Measurements from ENCODE around the gene TTC22. TPM values are rescaled to one million over a fixed set of nuclear protein-coding genes. Genes with fewer than 3 reads are reported as not detected.

TTC22 gene
- total and polyA plus RNA-seq, 2 donors from 2014 or later, result 9.6 to 16.5 TPM

DNA sequence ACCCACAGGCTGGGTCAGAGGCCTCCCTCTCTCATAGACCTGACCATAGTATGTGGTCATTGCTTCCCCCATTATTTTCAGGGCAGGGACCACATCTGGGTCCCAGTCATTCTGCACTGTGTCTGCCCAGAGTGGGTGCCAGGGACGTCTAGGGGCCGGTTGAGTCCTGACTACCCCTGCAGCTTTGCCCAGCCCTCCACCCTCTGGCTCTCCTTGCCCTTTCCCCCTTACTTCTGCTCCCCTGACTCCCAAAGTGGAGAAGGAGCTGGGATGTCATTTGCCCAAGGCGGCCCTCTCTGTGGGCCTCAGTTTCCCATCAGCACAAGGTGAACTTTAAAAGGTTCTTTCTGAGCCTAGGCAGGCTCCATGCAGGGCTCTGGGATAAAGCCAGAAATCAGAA is 4.3 kb upstream of the TTC22 start:
- TF ChIP-seq, protein P1, sequence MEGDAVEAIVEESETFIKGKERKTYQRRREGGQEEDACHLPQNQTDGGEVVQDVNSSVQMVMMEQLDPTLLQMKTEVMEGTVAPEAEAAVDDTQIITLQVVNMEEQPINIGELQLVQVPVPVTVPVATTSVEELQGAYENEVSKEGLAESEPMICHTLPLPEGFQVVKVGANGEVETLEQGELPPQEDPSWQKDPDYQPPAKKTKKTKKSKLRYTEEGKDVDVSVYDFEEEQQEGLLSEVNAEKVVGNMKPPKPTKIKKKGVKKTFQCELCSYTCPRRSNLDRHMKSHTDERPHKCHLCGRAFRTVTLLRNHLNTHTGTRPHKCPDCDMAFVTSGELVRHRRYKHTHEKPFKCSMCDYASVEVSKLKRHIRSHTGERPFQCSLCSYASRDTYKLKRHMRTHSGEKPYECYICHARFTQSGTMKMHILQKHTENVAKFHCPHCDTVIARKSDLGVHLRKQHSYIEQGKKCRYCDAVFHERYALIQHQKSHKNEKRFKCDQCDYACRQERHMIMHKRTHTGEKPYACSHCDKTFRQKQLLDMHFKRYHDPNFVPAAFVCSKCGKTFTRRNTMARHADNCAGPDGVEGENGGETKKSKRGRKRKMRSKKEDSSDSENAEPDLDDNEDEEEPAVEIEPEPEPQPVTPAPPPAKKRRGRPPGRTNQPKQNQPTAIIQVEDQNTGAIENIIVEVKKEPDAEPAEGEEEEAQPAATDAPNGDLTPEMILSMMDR (IDR thresholded peaks at IDR 0.05; ENCODE audit: borderline replicate concordance, extremely low read depth, insufficient read depth), result no peak
- Histone ChIP-seq H3K27ac (ENCODE audit: low read depth in 2 of 2, low read length in 2 of 2) (no peak overlapping the region), H3K4me3 (ENCODE audit: low read length in 3 of 3) (no peak overlapping the region), H3K27me3 (ENCODE audit: control insufficient read depth, insufficient read depth, low read length) (no peaks in the 10 kb centered on the region), H3K9ac (ENCODE audit: low read length in 3 of 3) (no peak overlapping the region), H3K9me3 (ENCODE audit: control insufficient read depth in 2 of 3, insufficient read depth in 1 of 3, low read length in 3 of 3) (no peaks in the 10 kb centered on the region), H3K4me1 (ENCODE audit: control insufficient read depth in 2 of 3, insufficient read depth in 2 of 3, low read depth in 1 of 3, low read length in 3 of 3) (peaks cover 0 to 14% (median 10%) of the 10 kb centered on the region in 3 donors), H3K36me3 (ENCODE audit: control insufficient read depth in 2 of 3, insufficient read depth in 3 of 3, low read length in 3 of 3) (no peaks in the 10 kb centered on the region)
- DNase-seq, result peak in 1 of 5 donors; percentile 25
- FAIRE-seq, result no peak
- intact Hi-C loops (cut with DNase I), result no loop called here

DNA sequence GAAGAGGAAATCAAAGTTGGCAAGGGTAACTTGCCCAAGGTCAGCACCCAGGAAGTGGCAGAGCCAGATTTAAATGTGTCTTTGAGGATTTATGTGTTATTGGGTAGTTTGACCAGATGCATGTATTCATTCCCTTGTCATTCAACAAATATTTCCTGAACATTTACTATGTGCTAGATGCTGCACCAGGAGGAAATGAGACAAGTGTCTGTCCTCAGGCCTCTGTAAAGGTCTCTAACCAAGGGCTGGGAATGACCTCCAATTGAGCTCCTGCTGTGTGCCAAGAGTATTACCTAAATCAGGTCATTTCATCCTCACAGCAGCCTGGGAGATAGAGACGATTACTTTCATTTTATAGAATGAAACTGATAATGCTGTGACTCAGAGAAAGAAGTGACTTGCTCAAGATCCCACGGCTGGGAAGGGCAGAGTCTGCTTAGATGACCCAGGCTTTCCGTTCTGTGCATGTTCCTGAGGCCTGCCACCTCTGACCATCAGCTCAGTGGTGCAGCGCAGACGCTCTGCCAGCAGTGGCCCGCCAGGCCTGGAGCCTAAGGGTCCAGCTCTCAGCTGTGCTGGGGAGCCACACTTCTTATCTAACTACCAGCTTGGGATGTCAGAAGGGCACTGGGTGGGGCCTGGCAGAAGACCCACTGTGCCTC is 3.5 kb upstream of the TTC22 start:
- DNase-seq (peak in 1 of 5 donors; percentile 13), FAIRE-seq (no peak)
- intact Hi-C loops (cut with DNase I), result no loop called here
- no peak overlapping the region for H3K4me3 ChIP-seq (ENCODE audit: low read length in 3 of 3)
- H3K9me3 ChIP-seq (ENCODE audit: control insufficient read depth in 2 of 3, insufficient read depth in 1 of 3, low read length in 3 of 3), result no peaks in the 10 kb centered on the region
- TF ChIP-seq, protein P1 (IDR thresholded peaks at IDR 0.05; ENCODE audit: borderline replicate concordance, extremely low read depth, insufficient read depth), result no peak
- H3K9ac ChIP-seq (ENCODE audit: low read length in 3 of 3), result no peak overlapping the region
- H3K36me3 ChIP-seq (ENCODE audit: control insufficient read depth in 2 of 3, insufficient read depth in 3 of 3, low read length in 3 of 3), result no peaks in the 10 kb centered on the region
- peaks cover 0 to 16% (median 14%) of the 10 kb centered on the region in 3 donors for H3K4me1 ChIP-seq (ENCODE audit: control insufficient read depth in 2 of 3, insufficient read depth in 2 of 3, low read depth in 1 of 3, low read length in 3 of 3)
- H3K27me3 ChIP-seq (ENCODE audit: control insufficient read depth, insufficient read depth, low read length), result no peaks in the 10 kb centered on the region
- H3K27ac ChIP-seq (ENCODE audit: low read depth in 2 of 2, low read length in 2 of 2), result peak overlapping the region in 1 of 2 donors; percentile 1

DNA sequence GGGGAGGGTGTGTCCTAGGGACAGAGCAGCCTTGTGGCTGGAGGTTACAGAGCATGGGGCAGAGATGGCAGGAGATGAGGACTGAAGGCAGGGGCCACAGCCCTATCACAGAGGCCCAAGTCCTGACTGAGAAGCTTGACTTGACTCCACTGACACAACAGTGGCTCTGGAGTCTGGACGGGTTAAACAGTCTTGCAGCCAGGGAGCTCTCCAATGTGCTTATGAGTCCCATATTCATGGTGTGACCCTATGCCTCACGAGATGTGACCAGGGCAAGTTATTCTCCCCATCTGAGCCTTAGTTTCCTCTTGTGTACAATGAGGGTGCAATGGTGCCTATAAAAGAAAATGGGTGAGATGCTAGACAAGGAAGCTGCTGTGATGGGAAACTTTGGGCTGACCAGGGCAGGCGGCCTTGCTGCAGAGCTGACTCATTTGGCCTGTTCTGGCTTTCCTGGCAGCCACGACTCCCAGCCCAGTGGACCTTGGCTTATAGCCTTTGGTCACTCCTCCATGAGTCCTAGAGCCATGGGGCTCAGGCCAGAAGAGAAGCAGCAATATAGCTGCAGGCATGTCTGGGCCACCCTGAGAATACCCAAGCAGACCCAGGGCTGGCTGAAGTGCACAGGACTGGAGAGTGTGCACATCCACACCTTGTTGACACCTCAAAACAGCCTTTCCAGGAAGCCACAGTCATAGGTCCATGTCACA is 2.8 kb upstream of the TTC22 start:
- H3K9ac ChIP-seq (ENCODE audit: low read length in 3 of 3), result no peak overlapping the region
- FAIRE-seq (no peak), DNase-seq (peak in 2 of 5 donors; percentile 26 to 88)
- no peaks in the 10 kb centered on the region for H3K36me3 ChIP-seq (ENCODE audit: control insufficient read depth in 2 of 3, insufficient read depth in 3 of 3, low read length in 3 of 3)
- peak overlapping the region in 1 of 2 donors; percentile 1 for H3K27ac ChIP-seq (ENCODE audit: low read depth in 2 of 2, low read length in 2 of 2)
- intact Hi-C loops (cut with DNase I), result no loop called here
- TF ChIP-seq, protein P1 (IDR thresholded peaks at IDR 0.05; ENCODE audit: borderline replicate concordance, extremely low read depth, insufficient read depth), result no peak
- H3K4me3 ChIP-seq (ENCODE audit: low read length in 3 of 3), result no peak overlapping the region
- H3K27me3 ChIP-seq (ENCODE audit: control insufficient read depth, insufficient read depth, low read length), result no peaks in the 10 kb centered on the region
- H3K4me1 ChIP-seq (ENCODE audit: control insufficient read depth in 2 of 3, insufficient read depth in 2 of 3, low read depth in 1 of 3, low read length in 3 of 3), result peaks cover 0 to 23% (median 20%) of the 10 kb centered on the region in 3 donors
- no peaks in the 10 kb centered on the region for H3K9me3 ChIP-seq (ENCODE audit: control insufficient read depth in 2 of 3, insufficient read depth in 1 of 3, low read length in 3 of 3)

Data from kidney (tissue), 14 donors.